Sigmoid colon (tissue), 7 donors: ENCODE measurements around the gene MAP3K21. TPM values are rescaled to one million over a fixed set of nuclear protein-coding genes. Genes with fewer than 3 reads are reported as not detected.

Experiments
- DNase-seq: peaks from one replicate; pipeline ENCODE4 v3.0.0-alpha.2; 2019
- H3K27ac ChIP-seq, 4 donors: fragments of 200-600 bp; sonication (generic); one replicate each; pipeline ENCODE4 v1.5.1; 2016 to 2019; ENCODE audit warnings: mild to moderate bottlenecking in 1 of 4
- H3K27me3 ChIP-seq, 3 donors: fragments of 200-600 bp; sonication (generic); one replicate each; pipeline ENCODE4 v1.5.1; 2019; ENCODE audit warnings: mild to moderate bottlenecking in 1 of 3
- H3K36me3 ChIP-seq, 4 donors: fragments of 200-600 bp; sonication (generic); one replicate each; pipeline ENCODE4 v1.5.1; 2016 to 2019
- H3K4me1 ChIP-seq, 4 donors: fragments of 200-600 bp; sonication (generic); one replicate each; pipeline ENCODE4 v1.5.1; 2017 to 2019
- H3K4me3 ChIP-seq, 4 donors: fragments of 200-600 bp; sonication (generic); one replicate each; pipeline ENCODE4 v1.5.1; 2017 to 2019; ENCODE audit warnings: mild to moderate bottlenecking in 2 of 4, moderate library complexity in 1 of 4
- H3K9me3 ChIP-seq, 4 donors: fragments of 200-600 bp in 3 of 4; sonication (generic) in 3 of 4; one replicate each; pipeline versions ENCODE4 v1.5.1 to v1.6.1; 2013 to 2019
- EP300 ChIP-seq, 4 donors: sonication (generic); formaldehyde crosslinking; IDR thresholded peaks; one replicate each; pipeline ENCODE4 v1.6.1; 2017; ENCODE audit warnings: antibody characterized with exemption in 4 of 4
- POLR2A ChIP-seq, 2 donors: fragments of 450-650 bp; IDR thresholded peaks; one replicate each; pipeline ENCODE4 v1.6.1; 2016; ENCODE audit warnings: antibody characterized with exemption in 2 of 2, mild to moderate bottlenecking in 2 of 2, moderate library complexity in 2 of 2
- POLR2AphosphoS5 ChIP-seq, 4 donors: sonication (generic); formaldehyde crosslinking; IDR thresholded peaks; one replicate each; pipeline ENCODE4 v1.6.1; 2017; ENCODE audit warnings: antibody characterized with exemption in 4 of 4
- WGBS, 2 donors: extraction: QIAGEN DNeasy Blood & Tissue Kit; methylation state at CpG; one replicate each; pipeline ENCODE4 v1.1.7; 2013; 5-methylcytosine and 5-hydroxymethylcytosine counted together
- intact Hi-C: fragments of 100-400 bp; cut with DNase I; formaldehyde crosslinking; loops from one replicate; pipeline ENCODE4 v1.15.1; 2023
- polyA plus RNA-seq, 3 donors: library from polyadenylated mRNA; stranded (reverse); fragments of 200-250 nt; gene quantifications; one replicate each; pipeline ENCODE4 v1.2.3, GENCODE V29; 2013
- total RNA-seq, 4 donors: library from RNA; depleted of rRNA; stranded (reverse); fragments of >200 nt; gene quantifications; one replicate each; pipeline ENCODE4 v1.1.0, GENCODE V29; 2016
- TF ChIP-seq, protein P1 (sequence below), 4 experiments: fragments of 450-650 bp in 3 of 4; fragments of 200-600 bp in 1 of 4; IDR thresholded peaks; one replicate each; pipeline ENCODE4 v1.5.1; 2016 to 2019; ENCODE audit warnings: antibody characterized with exemption in 4 of 4, mild to moderate bottlenecking in 3 of 4, moderate library complexity in 2 of 4
- donor health status: healthy with polysubstance abuse.
- donor health status: Bipolar disorder and iron deficiency.
- donor health status: healthy.

Gene MAP3K21
- total and polyA plus RNA-seq, 7 donors, result 0.33 to 7.9 (median 0.81) TPM

DNA sequence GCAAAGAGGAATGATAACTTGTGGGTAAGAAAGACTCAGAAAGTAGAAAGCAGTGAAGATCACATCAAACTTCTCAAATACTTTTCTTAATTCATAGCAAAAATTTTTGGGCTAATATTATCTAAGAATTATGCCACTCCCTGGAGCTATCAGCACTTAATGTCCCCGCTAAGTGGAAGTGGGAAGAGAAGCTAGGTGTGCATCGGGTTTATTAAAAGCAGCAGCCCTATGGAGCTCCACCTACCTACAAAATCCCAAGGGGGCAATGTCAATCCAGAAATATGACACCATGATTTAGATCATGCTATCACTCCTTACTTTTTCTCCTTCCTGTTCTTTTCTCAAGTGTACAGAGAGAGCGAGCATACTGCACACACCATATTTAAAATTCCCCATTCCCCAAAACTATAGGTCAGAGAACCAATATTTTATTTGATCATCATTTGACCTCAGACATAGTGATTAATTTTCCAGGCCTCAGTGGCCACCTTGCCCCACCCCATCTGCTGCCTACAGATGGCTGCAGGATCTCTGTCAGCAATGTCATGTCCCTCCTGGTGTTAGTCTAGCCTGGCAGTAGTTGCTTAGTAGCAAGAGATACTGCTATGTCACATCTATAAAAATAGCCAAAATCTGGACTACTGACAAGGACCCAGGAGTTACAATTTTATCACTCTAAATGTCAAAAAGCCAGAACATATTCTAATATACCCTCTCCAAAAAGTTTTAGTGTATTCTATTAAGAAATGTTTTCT is 66.6 kb downstream of the MAP3K21 start:
- TF ChIP-seq, protein P1, sequence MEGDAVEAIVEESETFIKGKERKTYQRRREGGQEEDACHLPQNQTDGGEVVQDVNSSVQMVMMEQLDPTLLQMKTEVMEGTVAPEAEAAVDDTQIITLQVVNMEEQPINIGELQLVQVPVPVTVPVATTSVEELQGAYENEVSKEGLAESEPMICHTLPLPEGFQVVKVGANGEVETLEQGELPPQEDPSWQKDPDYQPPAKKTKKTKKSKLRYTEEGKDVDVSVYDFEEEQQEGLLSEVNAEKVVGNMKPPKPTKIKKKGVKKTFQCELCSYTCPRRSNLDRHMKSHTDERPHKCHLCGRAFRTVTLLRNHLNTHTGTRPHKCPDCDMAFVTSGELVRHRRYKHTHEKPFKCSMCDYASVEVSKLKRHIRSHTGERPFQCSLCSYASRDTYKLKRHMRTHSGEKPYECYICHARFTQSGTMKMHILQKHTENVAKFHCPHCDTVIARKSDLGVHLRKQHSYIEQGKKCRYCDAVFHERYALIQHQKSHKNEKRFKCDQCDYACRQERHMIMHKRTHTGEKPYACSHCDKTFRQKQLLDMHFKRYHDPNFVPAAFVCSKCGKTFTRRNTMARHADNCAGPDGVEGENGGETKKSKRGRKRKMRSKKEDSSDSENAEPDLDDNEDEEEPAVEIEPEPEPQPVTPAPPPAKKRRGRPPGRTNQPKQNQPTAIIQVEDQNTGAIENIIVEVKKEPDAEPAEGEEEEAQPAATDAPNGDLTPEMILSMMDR (IDR thresholded peaks at IDR 0.05), result no peak
- no peak for TF ChIP-seq POLR2A (IDR thresholded peaks at IDR 0.05)
- TF ChIP-seq POLR2AphosphoS5 (IDR thresholded peaks at IDR 0.05), result no peak
- no peak for TF ChIP-seq EP300 (IDR thresholded peaks at IDR 0.05)
- Histone ChIP-seq H3K27ac (no peak overlapping the region), H3K4me1 (no peaks in the 10 kb centered on the region), H3K27me3 (peaks cover 0 to 6% (median 0%) of the 10 kb centered on the region in 3 donors), H3K4me3 (no peak overlapping the region), H3K36me3 (no peaks in the 10 kb centered on the region), H3K9me3 (no peaks in the 10 kb centered on the region)
- intact Hi-C loops, result no loop called here
- DNase-seq, result no peak
- 86 to 87% methylated on average over 3 of the region's 3 CpGs for WGBS, 2 donors

DNA sequence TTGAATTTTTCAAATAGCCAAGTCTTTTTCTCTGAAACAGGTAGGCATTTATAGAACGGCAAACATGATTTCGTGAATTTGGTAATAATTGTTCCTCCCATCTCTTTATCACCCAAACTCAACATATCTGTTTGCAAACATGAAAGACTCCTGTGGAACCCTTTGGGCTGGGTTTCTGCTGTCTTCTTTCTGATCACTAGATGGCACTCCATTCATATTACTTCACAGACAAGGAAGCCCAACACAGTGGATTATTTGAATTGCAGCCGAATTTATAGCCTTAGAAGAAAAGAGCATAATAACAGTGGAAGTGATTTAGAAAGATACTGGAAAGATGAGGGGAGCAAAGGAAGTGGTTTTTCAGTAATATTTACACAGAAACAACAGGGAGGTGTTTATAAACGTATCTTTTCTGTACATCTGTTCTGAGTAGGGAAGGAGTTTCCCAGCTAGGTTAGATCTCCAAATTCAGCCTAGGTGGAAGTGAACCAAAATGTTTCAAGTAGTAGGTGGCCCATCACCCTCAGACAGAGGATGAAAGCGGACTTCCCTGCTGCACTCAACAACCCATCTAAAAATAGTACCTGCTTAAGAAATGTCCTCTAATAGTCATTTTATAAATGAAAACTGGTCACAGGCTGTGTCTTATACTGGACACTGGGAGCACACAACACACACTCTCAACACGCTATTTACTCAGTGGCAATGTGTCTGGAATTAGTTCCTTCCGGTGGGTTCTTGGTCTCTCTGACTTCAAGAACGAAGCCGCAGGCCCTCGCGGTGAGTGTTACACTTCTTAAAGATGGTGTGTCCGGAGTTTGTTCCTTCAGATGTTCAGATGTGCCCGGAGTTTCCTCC is 67.6 kb downstream of the MAP3K21 start:
- Histone ChIP-seq H3K4me1 (no peaks in the 10 kb centered on the region), H3K27me3 (peaks cover 0 to 6% (median 0%) of the 10 kb centered on the region in 3 donors), H3K27ac (no peak overlapping the region), H3K36me3 (no peaks in the 10 kb centered on the region), H3K4me3 (no peak overlapping the region), H3K9me3 (no peaks in the 10 kb centered on the region)
- 61 to 68% methylated on average over 13 of the region's 13 CpGs for WGBS, 2 donors
- TF ChIP-seq, protein P1 (IDR thresholded peaks at IDR 0.05), result peak in 2 of 4 experiments; percentile 34 to 42
- no peak for TF ChIP-seq POLR2A (IDR thresholded peaks at IDR 0.05)
- no peak for TF ChIP-seq EP300 (IDR thresholded peaks at IDR 0.05)
- intact Hi-C loops, result no loop called here
- no peak for DNase-seq

DNA sequence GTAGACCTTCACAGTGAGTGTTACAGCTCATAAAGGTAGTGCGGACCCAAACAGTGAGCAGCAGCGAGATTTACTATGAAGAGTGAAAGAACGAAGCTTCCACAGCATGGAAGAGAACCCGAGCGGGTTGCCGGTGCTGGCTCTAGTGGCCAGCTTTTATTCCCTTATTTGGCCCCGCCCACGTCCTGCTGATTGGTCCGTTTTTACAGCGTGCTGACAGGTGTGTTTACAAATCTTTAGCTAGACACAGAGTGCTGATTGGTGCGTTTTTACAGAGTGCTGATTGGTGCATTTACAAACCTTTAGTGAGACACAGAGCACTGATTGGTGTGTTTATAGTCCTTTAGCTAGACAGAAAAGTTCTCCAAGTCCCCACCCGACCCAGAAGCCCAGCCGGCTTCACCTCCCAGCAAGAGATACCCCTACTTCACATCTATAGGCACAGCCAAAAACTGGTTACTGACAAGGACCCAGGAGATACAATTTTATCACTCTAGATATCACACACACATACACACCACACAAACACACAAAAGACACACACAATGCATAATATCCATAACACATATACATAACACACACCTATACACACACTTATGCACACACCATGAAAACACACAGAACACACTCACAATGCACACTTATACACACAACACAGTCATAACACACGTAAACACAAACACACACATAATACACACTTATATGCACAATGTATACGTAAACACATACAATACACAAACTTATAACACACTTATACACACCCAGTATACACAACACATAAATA is 68.5 kb downstream of the MAP3K21 start:
- DNase-seq, result no peak
- Histone ChIP-seq H3K27ac (no peak overlapping the region), H3K36me3 (no peaks in the 10 kb centered on the region), H3K27me3 (peaks cover 0 to 6% (median 0%) of the 10 kb centered on the region in 3 donors), H3K9me3 (no peaks in the 10 kb centered on the region), H3K4me1 (no peaks in the 10 kb centered on the region), H3K4me3 (no peak overlapping the region)
- intact Hi-C loops, result no loop called here
- 74 to 88% methylated on average over 15 of the region's 15 CpGs for WGBS, 2 donors
- TF ChIP-seq POLR2AphosphoS5 (IDR thresholded peaks at IDR 0.05) (no peak), POLR2A (IDR thresholded peaks at IDR 0.05) (no peak), EP300 (IDR thresholded peaks at IDR 0.05) (no peak)
- TF ChIP-seq, protein P1 (IDR thresholded peaks at IDR 0.05), result no peak

DNA sequence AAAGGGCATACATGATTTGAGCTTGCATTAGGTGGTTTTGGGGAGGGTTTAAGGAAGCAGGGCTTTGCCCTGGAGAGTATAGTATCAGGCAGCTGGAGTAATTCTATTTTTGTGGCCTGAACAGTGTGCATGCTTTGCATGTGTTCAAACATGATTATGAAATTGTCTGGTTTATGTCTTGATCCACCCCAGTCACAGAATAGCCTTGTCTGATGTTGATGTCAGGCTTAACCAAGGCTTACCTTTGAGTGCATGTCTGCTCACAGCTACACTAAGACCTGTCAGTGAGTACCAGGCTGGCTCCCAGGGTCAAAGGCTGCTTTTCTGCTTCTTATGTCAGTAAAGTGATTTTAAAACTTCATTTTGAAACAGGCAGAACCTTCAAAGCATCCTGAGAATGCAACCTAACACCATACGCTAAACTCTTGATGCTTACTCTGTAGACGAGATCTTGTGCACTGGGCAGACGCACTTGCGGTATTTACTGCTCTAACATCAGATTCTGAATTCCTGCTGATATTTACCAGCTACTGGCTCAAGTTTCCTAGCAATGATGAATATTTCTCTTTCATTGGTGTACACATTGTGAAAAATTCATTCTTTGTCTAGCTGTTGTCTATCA is 78.9 kb downstream of the MAP3K21 start:
- H3K27ac ChIP-seq, result peak overlapping the region in 1 of 4 donors; percentile 18
- H3K4me1 ChIP-seq, result no peaks in the 10 kb centered on the region
- TF ChIP-seq POLR2A (IDR thresholded peaks at IDR 0.05) (no peak), POLR2AphosphoS5 (IDR thresholded peaks at IDR 0.05) (no peak), EP300 (IDR thresholded peaks at IDR 0.05) (no peak)
- TF ChIP-seq, protein P1 (IDR thresholded peaks at IDR 0.05), result no peak
- WGBS, 2 donors, result 85 to 89% methylated on average over 4 of the region's 4 CpGs
- peaks cover 0 to 6% (median 0%) of the 10 kb centered on the region in 4 donors for H3K9me3 ChIP-seq
- H3K27me3 ChIP-seq, result no peaks in the 10 kb centered on the region
- no peaks in the 10 kb centered on the region for H3K36me3 ChIP-seq
- intact Hi-C loops, result no loop called here
- H3K4me3 ChIP-seq, result no peak overlapping the region
- DNase-seq, result no peak
